Measurements from ENCODE around the gene TAF1B.

Gene TAF1B

DNA sequence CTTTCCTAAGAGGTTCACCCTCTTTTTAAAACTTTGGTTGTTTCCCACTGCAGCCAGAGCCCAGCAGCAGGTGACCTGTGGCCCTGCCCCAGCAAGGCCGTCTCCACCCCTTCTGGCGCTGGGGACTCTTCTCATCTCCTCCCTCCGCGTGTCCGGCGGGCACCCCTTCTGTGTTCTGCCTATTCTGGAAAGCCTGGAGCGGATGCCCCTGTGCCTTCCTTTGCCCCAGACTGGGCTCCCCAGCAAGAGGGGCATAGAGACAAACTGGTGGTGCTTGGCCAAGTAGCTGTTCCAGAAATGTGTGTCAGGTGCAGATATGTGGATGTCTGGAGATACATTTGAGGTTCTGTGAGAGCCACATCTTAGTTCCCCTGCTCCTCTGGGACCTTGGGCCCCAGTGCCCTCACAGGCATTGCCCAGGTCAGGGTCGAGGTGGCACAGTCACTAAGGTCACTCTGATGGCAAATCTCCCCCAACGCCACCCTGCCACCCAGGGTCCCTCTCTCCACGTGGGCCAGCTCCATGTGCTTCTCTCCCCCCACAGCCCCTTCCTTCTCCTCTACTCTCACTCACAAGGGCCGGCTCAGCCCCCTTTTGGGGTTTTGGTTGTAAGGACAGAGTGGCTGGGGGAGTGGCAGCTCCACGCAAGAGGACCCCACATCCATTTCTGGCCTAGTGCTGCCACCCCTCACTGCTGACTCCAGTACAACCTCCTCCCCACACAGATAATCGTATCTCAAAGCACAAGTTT lies 35.5 kb upstream of the TAF1B start:
- DNase-seq (ENCODE audit: low read depth, low spot score), result no peak
- no peak overlapping the region for H3K27ac ChIP-seq

- no peak for DNase-seq (ENCODE audit: low read depth, low spot score)
- H3K27ac ChIP-seq, result peak overlapping the region; percentile 24
Measured at GRCh38 chr2:9808334-9809063, 34.8 kb upstream of the TAF1B start.

GRCh38 chr2:9809064-9809356 lies 34.3 kb upstream of the TAF1B start:
- DNase-seq (ENCODE audit: low read depth, low spot score), result peak; percentile 64
- peak overlapping the region; percentile 24 for H3K27ac ChIP-seq

DNA sequence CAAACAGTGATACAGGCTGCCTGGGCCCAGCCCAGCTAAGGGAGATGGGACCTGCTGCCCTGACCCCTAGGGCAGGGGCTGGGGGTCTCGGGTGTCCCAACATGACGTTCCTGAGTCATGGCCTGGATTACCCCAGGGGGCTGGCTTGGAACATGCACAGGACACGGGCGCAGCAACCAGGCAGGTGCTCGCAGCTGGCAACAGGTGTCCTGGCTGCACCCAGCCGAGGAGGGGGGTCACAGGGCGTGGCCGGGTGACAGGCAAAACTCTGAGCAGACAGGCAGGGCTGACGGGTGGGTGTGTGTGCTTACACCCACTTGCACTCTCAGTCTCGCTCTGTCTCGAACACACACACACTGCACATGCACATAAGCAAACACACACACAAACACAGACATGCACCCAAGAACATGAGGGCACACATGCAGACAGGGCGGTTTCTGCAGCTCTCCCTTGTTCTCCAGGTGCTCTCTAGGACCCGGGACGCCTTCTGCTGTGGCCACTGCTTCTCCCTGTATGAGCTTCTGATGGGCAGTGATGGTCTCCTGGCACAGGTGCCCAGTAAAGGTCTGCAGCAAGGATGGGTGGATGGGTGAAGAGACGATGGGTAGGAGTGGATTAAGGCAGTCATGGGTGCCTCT lies 33.7 kb upstream of the TAF1B start:
- peak overlapping the region; percentile 24 for H3K27ac ChIP-seq
- no peak for DNase-seq (ENCODE audit: low read depth, low spot score)

GRCh38 chr2:9811216-9811615 lies 32.1 kb upstream of the TAF1B start:
- peak overlapping the region; percentile 53 for H3K27ac ChIP-seq
- no peak for DNase-seq (ENCODE audit: low read depth, low spot score)

DNA sequence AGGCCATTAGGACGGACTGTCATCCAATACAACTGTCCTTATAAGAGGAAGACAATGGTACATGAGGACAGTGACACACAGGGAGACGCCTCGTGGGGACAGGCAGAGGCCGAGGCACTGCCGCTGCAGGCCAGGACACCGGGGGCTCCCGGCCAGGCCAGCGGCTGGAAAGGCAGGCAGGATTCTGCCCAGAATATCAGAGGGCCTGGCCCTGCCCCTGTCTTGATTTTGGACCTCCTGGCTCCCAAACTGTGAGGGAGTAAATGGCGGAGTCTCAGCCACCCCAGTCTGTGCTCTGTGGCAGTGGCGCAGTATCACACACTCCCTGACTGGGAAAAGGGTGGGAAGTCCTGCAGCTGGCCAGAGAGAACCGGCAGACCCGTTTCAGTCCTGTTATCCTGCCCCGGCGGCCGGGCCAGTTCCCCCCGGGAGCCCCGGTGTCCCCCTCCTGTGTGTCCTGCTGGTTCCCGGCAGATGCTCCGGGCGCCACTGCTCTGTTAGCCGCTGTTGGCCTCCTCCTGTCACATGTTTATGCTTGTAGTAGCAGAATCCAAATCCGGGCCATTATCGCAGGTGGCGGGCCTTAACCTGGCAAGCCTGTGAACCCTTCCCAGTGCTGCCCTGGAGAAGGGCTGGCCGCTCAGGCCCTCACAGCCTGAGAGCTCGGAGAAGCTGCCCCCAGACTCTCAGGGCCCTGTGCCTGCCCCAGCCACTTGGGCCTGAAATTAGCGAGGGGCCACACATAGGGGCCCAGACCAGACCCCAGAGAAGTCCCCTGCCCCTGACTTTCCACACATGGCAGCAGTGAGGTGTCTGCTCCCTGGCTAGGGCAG lies 31.4 kb upstream of the TAF1B start:
- H3K27ac ChIP-seq, result peak overlapping the region; percentile 53
- no peak for DNase-seq (ENCODE audit: low read depth, low spot score)

DNA sequence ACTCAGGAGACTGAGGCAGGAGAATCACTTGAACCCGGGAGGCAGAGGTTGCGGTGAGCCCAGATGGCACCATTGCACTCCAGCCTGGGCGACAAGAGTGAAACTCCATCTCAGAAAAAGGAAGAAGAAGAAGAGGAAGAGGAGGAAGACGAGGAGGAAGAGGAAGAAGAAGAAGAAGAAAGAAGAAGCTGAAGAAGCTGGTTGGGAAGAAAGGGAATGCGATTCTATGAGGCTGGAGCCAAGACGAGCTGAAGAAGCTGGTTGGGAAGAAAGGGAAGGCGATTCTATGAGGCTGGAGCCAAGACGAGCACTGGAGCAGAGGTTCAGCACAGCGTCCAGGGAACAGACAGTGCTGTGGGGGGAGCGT lies 30.3 kb upstream of the TAF1B start:
- no peak for DNase-seq (ENCODE audit: low read depth, low spot score)
- H3K27ac ChIP-seq, result no peak overlapping the region

DNA sequence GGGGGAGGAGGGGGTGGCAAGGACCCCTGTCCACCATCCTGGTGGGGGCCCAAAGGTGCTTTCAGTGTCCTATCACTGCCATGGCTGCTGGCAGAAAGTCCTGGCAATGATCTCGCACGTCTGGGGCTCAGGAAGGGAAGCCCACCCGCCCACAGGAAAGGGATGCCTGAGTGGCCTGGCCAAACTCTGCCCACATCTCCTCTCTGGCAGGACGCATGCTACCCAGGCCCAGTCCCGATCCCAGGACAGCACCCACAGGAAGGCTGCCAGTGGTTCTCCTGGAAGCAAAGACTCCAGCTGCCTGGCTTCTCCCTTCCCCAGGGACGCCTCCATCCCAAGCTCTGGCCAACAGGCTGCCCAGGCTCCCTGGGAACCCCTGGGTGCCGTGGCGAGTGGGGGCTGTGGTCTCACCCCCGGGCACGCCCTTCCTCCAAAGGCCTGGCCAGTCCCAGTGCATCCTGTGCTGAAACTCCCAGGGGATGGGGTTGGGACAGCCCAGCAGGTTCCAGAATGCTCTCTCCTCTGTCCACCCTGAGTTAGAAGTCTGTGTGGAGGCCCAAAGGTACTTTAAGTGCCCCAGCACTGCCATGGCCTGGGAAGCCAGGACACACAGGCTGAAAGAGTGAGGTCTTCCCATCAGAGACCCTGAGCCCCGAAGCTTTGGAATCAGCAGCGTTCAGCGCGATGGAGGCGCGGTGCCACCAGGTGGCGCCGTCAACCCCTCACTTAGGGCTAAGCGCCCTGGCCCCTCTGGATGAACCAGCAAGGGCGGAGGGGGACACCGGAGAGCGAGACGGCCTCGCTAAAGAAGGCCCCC lies 29.8 kb upstream of the TAF1B start:
- no peak overlapping the region for H3K27ac ChIP-seq
- DNase-seq (ENCODE audit: low read depth, low spot score), result no peak

GRCh38 chr2:9814129-9814868 lies 29.0 kb upstream of the TAF1B start:
- DNase-seq (ENCODE audit: low read depth, low spot score), result no peak
- H3K27ac ChIP-seq, result no peak overlapping the region

DNA sequence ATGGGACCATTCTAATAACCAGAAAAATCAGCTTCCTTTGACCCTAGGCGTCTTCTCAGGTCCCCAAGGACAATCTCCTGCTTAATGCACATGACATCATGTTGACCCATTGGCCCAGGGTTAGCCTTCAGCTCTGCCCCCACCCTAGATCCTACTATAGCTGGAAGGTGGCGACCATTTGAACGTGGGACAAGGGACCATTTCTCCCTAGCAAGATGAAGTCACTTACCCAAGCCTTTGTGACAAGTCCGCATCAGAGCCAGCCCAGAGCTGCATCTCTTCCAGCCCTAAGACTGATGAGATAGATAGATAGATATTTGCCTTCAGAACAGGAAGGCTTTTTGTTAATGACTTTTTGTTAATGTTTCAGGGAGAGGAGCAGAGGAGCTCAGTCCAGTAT lies 28.2 kb upstream of the TAF1B start:
- no peak for DNase-seq (ENCODE audit: low read depth, low spot score)
- no peak overlapping the region for H3K27ac ChIP-seq

DNA sequence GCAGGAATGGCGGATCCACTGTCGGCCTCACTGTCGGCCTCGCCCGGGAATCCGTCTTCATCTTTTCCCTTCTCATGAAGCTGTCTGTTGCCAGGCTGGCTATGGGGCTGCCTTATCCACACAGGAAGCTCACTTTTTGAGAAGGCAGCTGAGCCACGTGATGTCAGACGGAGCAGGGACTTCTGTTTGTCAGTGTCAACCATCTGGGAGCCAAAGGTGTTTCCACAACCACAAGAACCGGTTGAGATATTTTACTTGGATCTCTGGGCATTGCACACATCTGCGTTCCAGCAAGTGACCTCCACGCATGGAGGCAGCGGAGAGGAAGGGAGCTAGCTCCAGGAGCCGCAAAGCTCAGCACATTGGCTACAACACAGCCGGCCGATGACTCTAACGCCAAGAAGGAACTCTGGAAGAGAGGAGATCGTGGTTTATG lies 27.4 kb upstream of the TAF1B start:
- DNase-seq (ENCODE audit: low read depth, low spot score), result no peak

DNA sequence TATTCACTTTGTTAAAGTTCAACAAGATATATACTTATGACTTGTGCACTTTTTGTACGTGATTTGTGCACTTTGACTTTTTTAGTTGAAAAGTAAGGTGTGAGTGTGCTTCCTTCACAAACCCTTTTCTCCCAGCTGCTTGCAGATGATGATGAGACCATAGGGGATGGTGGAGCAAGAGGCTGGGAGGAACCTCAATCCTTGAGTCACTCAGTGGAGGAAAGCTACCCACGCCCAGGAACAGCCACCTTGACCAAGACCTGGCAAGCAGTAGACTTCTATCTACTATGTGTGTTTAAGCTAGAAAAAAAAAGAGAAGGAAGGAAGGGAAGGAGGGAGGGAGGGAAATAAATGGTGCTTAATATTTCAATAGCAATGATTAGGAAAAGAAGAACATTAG lies 25.2 kb upstream of the TAF1B start:
- peak overlapping the region; percentile 23 for H3K27ac ChIP-seq
- DNase-seq (ENCODE audit: low read depth, low spot score), result no peak

More for the DNA sequence above, 27.4 kb upstream of the TAF1B start:
- H3K27ac ChIP-seq, result no peak overlapping the region

GRCh38 chr2:9819551-9819950 lies 23.7 kb upstream of the TAF1B start:
- no peak overlapping the region for H3K27ac ChIP-seq
- no peak for DNase-seq (ENCODE audit: low read depth, low spot score)

- DNase-seq (ENCODE audit: low read depth, low spot score), result no peak
- H3K27ac ChIP-seq, result no peak overlapping the region
Measured at GRCh38 chr2:9820020-9820973, 23.0 kb upstream of the TAF1B start.

DNA sequence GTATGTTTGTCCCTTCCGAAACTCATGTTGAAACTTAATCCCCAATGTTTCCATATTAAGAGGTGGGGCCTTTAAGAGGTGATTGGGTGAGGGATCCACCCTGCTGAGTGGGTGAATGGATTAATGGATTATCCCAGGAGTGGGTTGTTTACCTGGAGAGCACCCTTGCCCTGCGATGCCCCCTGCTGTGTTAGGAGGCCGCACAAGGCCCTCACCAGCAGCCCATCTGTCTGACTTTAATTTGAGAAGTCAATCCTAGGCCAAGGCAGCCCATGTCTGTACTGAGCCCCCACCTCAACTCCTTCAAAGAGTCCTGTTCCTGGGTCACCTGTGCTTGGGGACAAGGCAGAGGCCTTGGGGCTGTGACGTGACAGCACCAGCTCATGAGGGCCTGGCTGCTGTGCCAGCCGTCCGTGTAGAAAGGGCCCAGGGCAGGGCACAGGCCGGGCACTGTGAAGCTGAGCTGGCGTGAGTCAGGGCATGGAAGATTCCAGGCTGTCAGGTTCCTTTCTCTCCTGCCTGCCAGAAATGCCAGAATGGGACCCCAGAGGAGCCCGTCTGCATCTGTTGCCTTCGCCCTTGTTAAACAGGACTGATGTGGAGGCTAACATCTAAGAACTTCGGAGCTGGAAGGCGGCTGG lies 21.3 kb upstream of the TAF1B start:
- no peak overlapping the region for H3K27ac ChIP-seq
- no peak for DNase-seq (ENCODE audit: low read depth, low spot score)

- no peak overlapping the region for H3K27ac ChIP-seq
- DNase-seq (ENCODE audit: low read depth, low spot score), result no peak
Measured at GRCh38 chr2:9824441-9824840, 18.8 kb upstream of the TAF1B start.

DNA sequence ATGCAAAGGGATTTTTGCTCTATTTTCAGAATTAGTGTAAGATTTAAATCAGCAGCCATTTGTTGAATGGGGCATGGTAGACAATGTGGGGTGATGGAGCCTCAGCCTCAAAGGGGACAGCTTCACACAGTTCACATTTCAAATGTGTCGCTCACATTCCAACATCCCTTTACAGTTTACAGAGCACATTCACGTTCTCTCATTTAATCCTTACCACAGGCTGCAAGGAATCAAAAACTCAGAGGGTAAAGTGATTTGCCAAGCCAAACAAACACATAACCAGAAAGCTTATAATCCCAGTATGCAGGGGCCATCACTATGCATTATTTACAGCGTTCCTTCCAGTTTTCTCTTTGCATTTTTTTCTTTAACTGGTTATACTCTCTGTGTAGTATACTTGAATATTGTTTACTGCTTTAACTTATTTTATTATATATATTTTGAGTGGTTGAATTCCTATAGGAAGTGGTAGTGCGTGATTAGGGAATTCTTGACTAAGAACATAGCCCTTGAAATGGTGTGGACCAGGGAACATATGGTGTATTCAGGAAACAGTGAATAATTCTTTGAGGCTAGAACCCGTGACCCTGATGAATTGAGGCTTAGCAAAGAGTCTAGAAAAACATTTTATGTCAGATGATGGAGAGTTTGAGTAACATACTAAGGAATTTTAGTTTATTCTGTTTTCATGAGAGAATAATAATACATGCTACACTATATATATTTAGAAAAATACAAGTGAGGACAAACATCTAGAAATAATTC lies 18.1 kb upstream of the TAF1B start:
- no peak overlapping the region for H3K27ac ChIP-seq
- DNase-seq (ENCODE audit: low read depth, low spot score), result no peak

Data from epithelial cell of prostate (primary cell).